Hepatocyte (in vitro differentiated cells): ENCODE results near the gene COA1. TPM values are rescaled to one million over a fixed set of nuclear protein-coding genes. Genes with fewer than 3 reads are reported as not detected.

Experiments
- DNase-seq: peaks from one replicate; pipeline ENCODE4 v3.0.0-alpha.2; 2016; ENCODE audit warnings: low spot score
- H2AFZ ChIP-seq: fragments of 200-600 bp; sonication (generic); 2 replicates; pipeline ENCODE4 v1.6.0; 2016; ENCODE audit warnings: antibody characterized with exemption, mild to moderate bottlenecking
- H3K27ac ChIP-seq: fragments of 200-600 bp; sonication (generic); 2 replicates; pipeline ENCODE4 v1.5.1; 2016; ENCODE audit warnings: mild to moderate bottlenecking
- H3K27me3 ChIP-seq: fragments of 200-600 bp; sonication (generic); 2 replicates; pipeline ENCODE4 v1.6.1; 2016
- H3K36me3 ChIP-seq: fragments of 200-600 bp; sonication (generic); replicated peaks from 2 replicates; pipeline ENCODE4 v1.5.1; 2016; ENCODE audit warnings: low read depth; ENCODE audit not compliant: insufficient read depth
- H3K4me1 ChIP-seq: fragments of 200-600 bp; sonication (generic); 2 replicates; pipeline ENCODE4 v1.5.1; 2016; ENCODE audit warnings: mild to moderate bottlenecking, moderate library complexity; ENCODE audit not compliant: insufficient read depth
- H3K4me2 ChIP-seq: fragments of 200-600 bp; sonication (generic); 2 replicates; pipeline ENCODE4 v1.6.0; 2016
- H3K4me3 ChIP-seq: fragments of 200-600 bp; sonication (generic); 2 replicates; pipeline ENCODE4 v1.5.1; 2016; ENCODE audit warnings: mild to moderate bottlenecking
- H3K79me2 ChIP-seq: fragments of 200-600 bp; sonication (generic); 2 replicates; pipeline ENCODE4 v1.6.0; 2017; ENCODE audit warnings: mild to moderate bottlenecking
- H3K9me2 ChIP-seq: fragments of 200-600 bp; sonication (generic); replicated peaks from 2 replicates; pipeline ENCODE4 v1.6.0; 2017; ENCODE audit warnings: mild to moderate bottlenecking; ENCODE audit not compliant: insufficient read depth
- H3K9me3 ChIP-seq: fragments of 200-600 bp; sonication (generic); 2 replicates; pipeline ENCODE4 v1.5.1; 2016; ENCODE audit warnings: low read depth, mild to moderate bottlenecking
- H4K20me1 ChIP-seq: fragments of 200-600 bp; sonication (generic); 2 replicates; pipeline ENCODE4 v1.6.0; 2016; ENCODE audit warnings: mild to moderate bottlenecking; ENCODE audit not compliant: insufficient read depth, poor library complexity, severe bottlenecking
- EZH2 ChIP-seq: fragments of 200-600 bp; sonication (generic); IDR thresholded peaks from 2 replicates; pipeline ENCODE4 v1.6.1; 2016; ENCODE audit warnings: antibody characterized with exemption, mild to moderate bottlenecking, borderline replicate concordance
- EZH2phosphoT487 ChIP-seq: fragments of 200-600 bp; sonication (generic); IDR thresholded peaks from one replicate; pipeline ENCODE4 v1.6.1; 2018; ENCODE audit warnings: antibody characterized with exemption, mild to moderate bottlenecking, low read depth, moderate library complexity; ENCODE audit not compliant: unreplicated experiment, severe bottlenecking
- WGBS: methylation state at CpG from one replicate; pipeline ENCODE4 v1.1.6; 2016; ENCODE audit warnings: low lambda C conversion rate; ENCODE audit errors: missing lambda C conversion rate; 5-methylcytosine and 5-hydroxymethylcytosine counted together
- polyA plus RNA-seq: library from polyadenylated mRNA; unstranded; fragments of >200 nt; fragmentation: Nextera tagmentation; extraction: Ambion mirVana; gene quantifications from 2 replicates; pipeline ENCODE4 v1.2.1, GENCODE V29; 2016
- total RNA-seq: library from RNA; depleted of rRNA; stranded (reverse); fragments of >200 nt; gene quantifications from 2 replicates; pipeline ENCODE4 v1.2.3, GENCODE V29; 2014
- TF ChIP-seq, protein P1 (sequence below): fragments of 200-600 bp; sonication (generic); IDR thresholded peaks from 2 replicates; pipeline ENCODE4 v1.5.1; 2016; ENCODE audit warnings: antibody characterized with exemption, mild to moderate bottlenecking; ENCODE audit not compliant: poor library complexity

COA1 gene
- total and polyA plus RNA-seq, 2 experiments from 2014 or later: 52.1 to 55.2 TPM

DNA sequence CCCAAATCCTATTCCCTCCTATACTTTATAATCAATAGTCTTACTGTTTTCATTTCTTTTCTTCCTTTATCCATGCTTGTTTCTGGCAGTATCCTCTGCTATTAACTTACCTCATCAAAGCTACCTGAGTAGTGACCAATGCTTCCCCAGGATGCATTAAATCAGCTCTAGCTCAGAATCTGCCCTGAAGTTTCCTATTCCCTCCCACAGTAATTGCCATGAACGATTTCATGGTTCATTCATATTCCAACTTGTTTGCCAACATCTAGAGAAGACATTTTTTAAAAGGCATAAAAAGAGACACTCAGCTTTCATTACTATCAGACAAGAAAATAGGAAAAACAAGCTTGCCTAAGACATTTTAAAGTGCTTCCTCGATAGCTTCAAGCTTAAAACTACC, 42.3 kb downstream of the COA1 start:
- Histone ChIP-seq H3K4me3 (no peak overlapping the region), H4K20me1 (peaks cover 5% of the 10 kb centered on the region), H3K9me3 (no peaks in the 10 kb centered on the region), H3K27me3 (no peaks in the 10 kb centered on the region), H3K27ac (no peak overlapping the region), H3K36me3 (no peaks in the 10 kb centered on the region), H3K4me2 (no peak overlapping the region), H3K79me2 (peaks cover 88% of the 10 kb centered on the region), H3K9me2 (no peaks in the 10 kb centered on the region), H2AFZ (no peak overlapping the region), H3K4me1 (no peaks in the 10 kb centered on the region)
- TF ChIP-seq, protein P1, sequence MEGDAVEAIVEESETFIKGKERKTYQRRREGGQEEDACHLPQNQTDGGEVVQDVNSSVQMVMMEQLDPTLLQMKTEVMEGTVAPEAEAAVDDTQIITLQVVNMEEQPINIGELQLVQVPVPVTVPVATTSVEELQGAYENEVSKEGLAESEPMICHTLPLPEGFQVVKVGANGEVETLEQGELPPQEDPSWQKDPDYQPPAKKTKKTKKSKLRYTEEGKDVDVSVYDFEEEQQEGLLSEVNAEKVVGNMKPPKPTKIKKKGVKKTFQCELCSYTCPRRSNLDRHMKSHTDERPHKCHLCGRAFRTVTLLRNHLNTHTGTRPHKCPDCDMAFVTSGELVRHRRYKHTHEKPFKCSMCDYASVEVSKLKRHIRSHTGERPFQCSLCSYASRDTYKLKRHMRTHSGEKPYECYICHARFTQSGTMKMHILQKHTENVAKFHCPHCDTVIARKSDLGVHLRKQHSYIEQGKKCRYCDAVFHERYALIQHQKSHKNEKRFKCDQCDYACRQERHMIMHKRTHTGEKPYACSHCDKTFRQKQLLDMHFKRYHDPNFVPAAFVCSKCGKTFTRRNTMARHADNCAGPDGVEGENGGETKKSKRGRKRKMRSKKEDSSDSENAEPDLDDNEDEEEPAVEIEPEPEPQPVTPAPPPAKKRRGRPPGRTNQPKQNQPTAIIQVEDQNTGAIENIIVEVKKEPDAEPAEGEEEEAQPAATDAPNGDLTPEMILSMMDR: no peak
- TF ChIP-seq EZH2: no peak
- TF ChIP-seq EZH2phosphoT487: no peak
- 98% methylated on average over 2 of the region's 2 CpGs for WGBS
- DNase-seq: no peak

DNA sequence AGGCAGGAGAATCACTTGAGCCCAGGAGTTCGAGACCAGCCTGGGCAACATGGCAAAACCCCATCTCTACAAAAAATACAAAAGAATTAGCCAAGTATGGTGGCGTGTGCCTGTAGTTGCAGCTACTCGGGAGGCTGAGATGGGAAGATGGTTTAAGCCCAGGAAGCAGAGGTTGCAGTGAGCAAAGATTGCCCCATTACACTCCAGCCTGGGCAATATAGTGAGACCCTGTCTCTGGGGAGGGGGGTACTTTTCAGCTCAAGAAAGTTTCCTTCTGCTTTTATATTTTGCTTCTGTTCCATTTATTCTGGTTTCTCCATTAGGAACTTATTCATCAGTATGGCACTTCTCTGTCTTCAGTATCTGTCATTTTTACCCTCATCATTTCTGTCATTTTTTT, 48.6 kb downstream of the COA1 start:
- TF ChIP-seq EZH2 (no peak), EZH2phosphoT487 (no peak)
- TF ChIP-seq, protein P1: no peak
- 96% methylated on average over 3 of the region's 3 CpGs for WGBS
- no peak for DNase-seq
- H3K4me2 ChIP-seq: no peak overlapping the region
- H3K4me3 ChIP-seq: no peak overlapping the region
- no peaks in the 10 kb centered on the region for H3K9me3 ChIP-seq
- H3K79me2 ChIP-seq: peaks cover 82% of the 10 kb centered on the region
- no peak overlapping the region for H2AFZ ChIP-seq
- no peaks in the 10 kb centered on the region for H3K27me3 ChIP-seq
- no peaks in the 10 kb centered on the region for H3K9me2 ChIP-seq
- no peaks in the 10 kb centered on the region for H3K36me3 ChIP-seq
- no peaks in the 10 kb centered on the region for H4K20me1 ChIP-seq
- H3K4me1 ChIP-seq: no peaks in the 10 kb centered on the region
- no peak overlapping the region for H3K27ac ChIP-seq

- H3K27ac ChIP-seq: no peak overlapping the region
- 98% methylated on average over 4 of the region's 4 CpGs for whole genome bisulfite sequencing
- H3K79me2 ChIP-seq: peaks cover 75% of the 10 kb centered on the region
Observed at GRCh38 chr7:43679210-43680068, 49.9 kb downstream of the COA1 start.

More at GRCh38 chr7:43679210-43680068, 49.9 kb downstream of the COA1 start:
- no peaks in the 10 kb centered on the region for H3K9me3 ChIP-seq
- H3K4me2 ChIP-seq: no peak overlapping the region
- H3K36me3 ChIP-seq: no peaks in the 10 kb centered on the region
- TF ChIP-seq, protein P1: no peak
- no peak for TF ChIP-seq EZH2
- TF ChIP-seq EZH2phosphoT487: no peak
- DNase-seq: no peak
- no peak overlapping the region for H2AFZ ChIP-seq
- no peak overlapping the region for H3K4me3 ChIP-seq
- H3K27me3 ChIP-seq: no peaks in the 10 kb centered on the region
- no peaks in the 10 kb centered on the region for H4K20me1 ChIP-seq
- no peaks in the 10 kb centered on the region for H3K4me1 ChIP-seq
- H3K9me2 ChIP-seq: no peaks in the 10 kb centered on the region
